ENCODE data around the gene PRH2.

PRH2 gene

GRCh38 chr12:10974965-10975364 lies 45.9 kb downstream of the PRH2 start:
- H3K4me3 ChIP-seq (ENCODE audit: low read depth, low read length), result no peak overlapping the region

GRCh38 chr12:10982244-10982643 lies 53.2 kb downstream of the PRH2 start:
- TF ChIP-seq, protein P1, sequence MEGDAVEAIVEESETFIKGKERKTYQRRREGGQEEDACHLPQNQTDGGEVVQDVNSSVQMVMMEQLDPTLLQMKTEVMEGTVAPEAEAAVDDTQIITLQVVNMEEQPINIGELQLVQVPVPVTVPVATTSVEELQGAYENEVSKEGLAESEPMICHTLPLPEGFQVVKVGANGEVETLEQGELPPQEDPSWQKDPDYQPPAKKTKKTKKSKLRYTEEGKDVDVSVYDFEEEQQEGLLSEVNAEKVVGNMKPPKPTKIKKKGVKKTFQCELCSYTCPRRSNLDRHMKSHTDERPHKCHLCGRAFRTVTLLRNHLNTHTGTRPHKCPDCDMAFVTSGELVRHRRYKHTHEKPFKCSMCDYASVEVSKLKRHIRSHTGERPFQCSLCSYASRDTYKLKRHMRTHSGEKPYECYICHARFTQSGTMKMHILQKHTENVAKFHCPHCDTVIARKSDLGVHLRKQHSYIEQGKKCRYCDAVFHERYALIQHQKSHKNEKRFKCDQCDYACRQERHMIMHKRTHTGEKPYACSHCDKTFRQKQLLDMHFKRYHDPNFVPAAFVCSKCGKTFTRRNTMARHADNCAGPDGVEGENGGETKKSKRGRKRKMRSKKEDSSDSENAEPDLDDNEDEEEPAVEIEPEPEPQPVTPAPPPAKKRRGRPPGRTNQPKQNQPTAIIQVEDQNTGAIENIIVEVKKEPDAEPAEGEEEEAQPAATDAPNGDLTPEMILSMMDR (IDR thresholded peaks at IDR 0.05; ENCODE audit: borderline replicate concordance, insufficient read depth, low read depth, low read length), result no peak
- no peak overlapping the region for H3K4me3 ChIP-seq (ENCODE audit: low read depth, low read length)

More at GRCh38 chr12:10974965-10975364, 45.9 kb downstream of the PRH2 start:
- TF ChIP-seq, protein P1 (IDR thresholded peaks at IDR 0.05; ENCODE audit: borderline replicate concordance, insufficient read depth, low read depth, low read length), result no peak
